NK-92 treated with Interleukin-12 subunit alpha and Interleukin-12 subunit beta, amount 100 ng/mL, for 24 hours (cell line): ENCODE results near the gene C1orf94.
"Not testable (repeated sequence)": the region's sequence is repeated elsewhere in the genome, so short reads cannot be mapped to it uniquely, and the experiment has no call there.

ENCODE experiments used
- DNase-seq: peaks from one replicate; lab custom pipeline; 2025; lab: John Stamatoyannopoulos, UW

The C1orf94 gene

GRCh38 chr1:34164771-34165391 is 11.8 kb upstream of the C1orf94 start, which contains the start of gene CSMD2:
TSS of gene CSMD2 (minus strand) at chr1:34165230. CDS start at chr1:34165097, 133 bp downstream.
- no peak for DNase-seq

GRCh38 chr1:34165422-34165921 is 11.2 kb upstream of the C1orf94 start:
- no peak for DNase-seq

GRCh38 chr1:34166191-34166624 is 10.5 kb upstream of the C1orf94 start:
- no peak for DNase-seq

GRCh38 chr1:34166625-34167361 is 9.9 kb upstream of the C1orf94 start:
- no peak for DNase-seq

- DNase-seq, result no peak
These were observed 9.3 kb upstream of the C1orf94 start for GRCh38 chr1:34167389-34167788.

GRCh38 chr1:34175744-34176143 is 963 bp upstream of the C1orf94 start:
- no peak for DNase-seq

GRCh38 chr1:34178072-34178471 is 1.4 kb downstream of the C1orf94 start:
- no peak for DNase-seq

- DNase-seq, result not testable (repeated sequence)
These were observed 6.7 kb downstream of the C1orf94 start for GRCh38 chr1:34183381-34183780.

- DNase-seq, result no peak
These were observed 10.2 kb downstream of the C1orf94 start for GRCh38 chr1:34186741-34187494.

GRCh38 chr1:34188418-34188817 is 11.7 kb downstream of the C1orf94 start:
- no peak for DNase-seq

GRCh38 chr1:34188985-34189384 is 12.3 kb downstream of the C1orf94 start:
- DNase-seq, result no peak

- peak; percentile 61 for DNase-seq
These were observed 14.0 kb downstream of the C1orf94 start for GRCh38 chr1:34190692-34191091.

- DNase-seq, result no peak
These were observed 15.9 kb downstream of the C1orf94 start for GRCh38 chr1:34192621-34193020.

- DNase-seq, result peak; percentile 58
These were observed 23.2 kb downstream of the C1orf94 start for GRCh38 chr1:34199927-34200326.

- no peak for DNase-seq
These were observed 36.0 kb downstream of the C1orf94 start for GRCh38 chr1:34212673-34213072.

- no peak for DNase-seq
These were observed 37.2 kb downstream of the C1orf94 start for GRCh38 chr1:34213956-34214355.

- DNase-seq, result no peak
These were observed 54.7 kb downstream of the C1orf94 start for GRCh38 chr1:34231441-34231840.

- DNase-seq, result no peak
These were observed 58.9 kb downstream of the C1orf94 start for GRCh38 chr1:34235594-34235993.

- no peak for DNase-seq
These were observed 59.4 kb downstream of the C1orf94 start for GRCh38 chr1:34236089-34236488.

GRCh38 chr1:34237151-34237815 is 60.6 kb downstream of the C1orf94 start:
- no peak for DNase-seq

GRCh38 chr1:34245967-34246366 is 69.3 kb downstream of the C1orf94 start:
- no peak for DNase-seq

- DNase-seq, result no peak
These were observed 73.6 kb downstream of the C1orf94 start for GRCh38 chr1:34250342-34250741.
